HCT116 (cell line): ENCODE data around the gene ERICH6B. TPM values are rescaled to one million over a fixed set of nuclear protein-coding genes. Genes with fewer than 3 reads are reported as not detected.

ENCODE experiments used
- ATAC-seq: fragments of 200-7000 bp; cut with Tn5 transposase; 2 replicates; pipeline ENCODE4 v1.9.1; 2020; ENCODE audit warnings: mild to moderate bottlenecking, moderate library complexity
- BruUV-seq: library from RNA; stranded (reverse); fragments of 400-500 nt; replicated peaks from 2 replicates; lab custom pipeline; 2021; lab: Mats Ljungman, UMichigan
- CTCF ChIA-PET: fragments of 300-600 bp; sonication (Branson Sonifier 250); formaldehyde crosslinking; loops from one replicate; lab custom pipeline; 2021; ENCODE audit warnings: antibody characterized with exemption; lab: Charles Lee
- POLR2A ChIA-PET: fragments of 300-600, 350-600 bp; sonication (Branson Sonifier 250); formaldehyde crosslinking; loops from one replicate; lab custom pipeline; 2021; ENCODE audit warnings: antibody characterized with exemption; lab: Charles Lee
- RAD21 ChIA-PET, 2 experiments: fragments of 300-600 bp; sonication (Branson Sonifier 250); formaldehyde crosslinking; loops; one replicate each; lab custom pipeline; 2023; ENCODE audit warnings: low total read pairs in 2 of 2; ENCODE audit not compliant: uncharacterized antibody in 2 of 2, unreplicated experiment in 2 of 2, low non-redundant PET in 1 of 2; lab: Charles Lee
- DNase-seq: peaks from one replicate; pipeline ENCODE4 v3.0.0-alpha.2; 2010; ENCODE audit warnings: low read depth, low spot score
- H2AFZ ChIP-seq: fragments of 200-600 bp; shearing (Covaris generic), sonication (generic); 2 replicates; pipeline ENCODE4 v1.6.1; 2017; ENCODE audit warnings: low read depth, mixed run types, mixed read lengths, antibody characterized with exemption, low read length; ENCODE audit not compliant: poor library complexity, severe bottlenecking
- H3K27ac ChIP-seq: 2 replicates; pipeline ENCODE4 v1.5.1; 2012; ENCODE audit warnings: low read depth, low read length
- H3K27me3 ChIP-seq: fragments of 200-600 bp; sonication (generic); 2 replicates; pipeline ENCODE4 v1.6.1; 2016; ENCODE audit warnings: mixed run types, low read length, mixed read lengths; ENCODE audit not compliant: insufficient read depth
- H3K36me3 ChIP-seq, 2 experiments: fragments of 200-500 bp in 1 of 2; fragments of 200-600 bp in 1 of 2; sonication (Bioruptor generic) in 1 of 2; sonication (generic) in 1 of 2; 2 replicates each; pipeline versions ENCODE4 v1.5.1 to v1.6.1; 2014 to 2016; ENCODE audit warnings: low read length in 2 of 2, inconsistent platforms in 1 of 2, mixed read lengths in 1 of 2, mixed run types in 1 of 2; ENCODE audit not compliant: insufficient read depth in 2 of 2, control insufficient read depth in 1 of 2
- H3K4me1 ChIP-seq, 2 experiments: fragments of 200-600 bp in 1 of 2; sonication (generic) in 1 of 2; 2 replicates each; pipeline versions ENCODE4 v1.5.1 to v1.6.1; 2012 to 2017; ENCODE audit warnings: low read length in 2 of 2, inconsistent platforms in 1 of 2, mild to moderate bottlenecking in 1 of 2, mixed read lengths in 1 of 2, mixed run types in 1 of 2, moderate library complexity in 1 of 2; ENCODE audit not compliant: insufficient read depth in 2 of 2, control insufficient read depth in 1 of 2
- H3K4me2 ChIP-seq: fragments of 200-600 bp; sonication (generic); 2 replicates; pipeline ENCODE4 v1.6.1; 2017; ENCODE audit warnings: mixed run types, low read length, mixed read lengths
- H3K4me3 ChIP-seq, 2 experiments: fragments of 200-600 bp in 1 of 2; sonication (generic) in 1 of 2; replicated peaks in 1 of 2; 2 replicates each; pipeline ENCODE4 v1.5.1; 2011 to 2016; ENCODE audit warnings: low read length in 2 of 2, control low read depth in 1 of 2, low read depth in 1 of 2, mild to moderate bottlenecking in 1 of 2, mixed read lengths in 1 of 2, mixed run types in 1 of 2
- H3K79me2 ChIP-seq: fragments of 200-600 bp; sonication (generic); 2 replicates; pipeline ENCODE4 v1.6.1; 2017; ENCODE audit warnings: mild to moderate bottlenecking, mixed run types, low read length, moderate library complexity, mixed read lengths; ENCODE audit not compliant: insufficient read depth
- H3K9ac ChIP-seq: fragments of 200-600 bp; sonication (generic); 2 replicates; pipeline ENCODE4 v1.6.1; 2016; ENCODE audit warnings: low read length, mixed read lengths
- H3K9me2 ChIP-seq: fragments of 200-600 bp; sonication (generic), shearing (Covaris generic); 2 replicates; pipeline ENCODE4 v1.6.1; 2017; ENCODE audit warnings: mixed run types, mild to moderate bottlenecking, moderate library complexity; ENCODE audit not compliant: insufficient read depth
- H3K9me3 ChIP-seq, 2 experiments: fragments of 200-500 bp in 1 of 2; fragments of 200-600 bp in 1 of 2; sonication (Bioruptor generic) in 1 of 2; sonication (generic) in 1 of 2; 2 replicates each; pipeline ENCODE4 v1.6.1; 2014 to 2017; ENCODE audit warnings: low read length in 2 of 2, mixed read lengths in 2 of 2, inconsistent platforms in 1 of 2, low read depth in 1 of 2, mild to moderate bottlenecking in 1 of 2, mixed run types in 1 of 2, moderate library complexity in 1 of 2; ENCODE audit not compliant: control insufficient read depth in 1 of 2, insufficient read depth in 1 of 2
- H4K20me1 ChIP-seq: fragments of 200-600 bp; sonication (generic), shearing (Covaris generic); 2 replicates; pipeline ENCODE4 v1.6.1; 2017; ENCODE audit warnings: mixed run types, mild to moderate bottlenecking, moderate library complexity; ENCODE audit not compliant: insufficient read depth
- CTCF ChIP-seq, 3 experiments: fragments of 200-600 bp in 1 of 3; sonication (generic) in 1 of 3; IDR thresholded peaks in 2 of 3; conservative IDR thresholded peaks in 1 of 3; 2 replicates each; pipeline ENCODE4 v1.5.1; 2012 to 2017; ENCODE audit warnings: low read depth in 2 of 3, low read length in 2 of 3, antibody characterized with exemption in 1 of 3, borderline replicate concordance in 1 of 3, control low read depth in 1 of 3, mild to moderate bottlenecking in 1 of 3, mixed read lengths in 1 of 3, mixed run types in 1 of 3, moderate library complexity in 1 of 3; ENCODE audit not compliant: insufficient read depth in 1 of 3
- EGR1 ChIP-seq: IDR thresholded peaks from 2 replicates; pipeline ENCODE4 v1.6.1; 2012; ENCODE audit warnings: low read depth
- ELF1 ChIP-seq: IDR thresholded peaks from 2 replicates; pipeline ENCODE4 v1.6.1; 2012; ENCODE audit warnings: low read depth, borderline replicate concordance
- JUND ChIP-seq: IDR thresholded peaks from 2 replicates; pipeline ENCODE4 v1.6.1; 2012
- POLR2A ChIP-seq: IDR thresholded peaks from 2 replicates; pipeline ENCODE4 v1.7.0; 2011; ENCODE audit warnings: borderline replicate concordance; ENCODE audit not compliant: insufficient read depth, insufficient read length; ENCODE audit errors: extremely low read depth
- POLR2AphosphoS5 ChIP-seq: IDR thresholded peaks from 2 replicates; pipeline ENCODE4 v1.6.1; 2011; ENCODE audit warnings: mild to moderate bottlenecking, low read depth, low read length, moderate library complexity
- SP1 ChIP-seq: IDR thresholded peaks from 2 replicates; pipeline ENCODE4 v1.6.1; 2012; ENCODE audit warnings: low read depth
- YY1 ChIP-seq: IDR thresholded peaks from 2 replicates; pipeline ENCODE4 v1.6.1; 2011; ENCODE audit warnings: low read length, low read depth, moderate library complexity, mild to moderate bottlenecking; ENCODE audit not compliant: insufficient replicate concordance; ENCODE audit errors: extremely low read depth
- intact Hi-C: fragments of 100-400 bp; cut with micrococcal nuclease; formaldehyde crosslinking; loops from 2 replicates; pipeline ENCODE4 v1.10.0; 2022
- total RNA-seq: library from RNA; stranded (reverse); gene quantifications from one replicate; pipeline ENCODE4 v1.2.1, GENCODE V29; 2021; ENCODE audit not compliant: unreplicated experiment

The ERICH6B gene
- total RNA-seq, 1 experiment from 2014 or later: not detected

GRCh38 chr13:45628094-45628493 is 12.6 kb upstream of the ERICH6B start:
- H3K4me2 ChIP-seq: no peak overlapping the region
- no peak for DNase-seq
- H3K27me3 ChIP-seq: peaks cover 80% of the 10 kb centered on the region
- H3K79me2 ChIP-seq: no peaks in the 10 kb centered on the region
- CTCF ChIA-PET: interaction anchor here (1.7 kb wide), 1 partner anchor 101 kb away, joined by 4 read pairs; no protein-coding TSS in a partner anchor
- intact Hi-C loops: loop anchor here (10.0 kb wide), 1 partner anchor 697 kb away; no protein-coding TSS in a partner anchor
- no peaks in the 10 kb centered on the region for H4K20me1 ChIP-seq
- no peaks in the 10 kb centered on the region for H3K9me2 ChIP-seq
- no peaks in the 10 kb centered on the region for H3K4me1 ChIP-seq
- no peaks in the 10 kb centered on the region for H3K9me3 ChIP-seq
- TF ChIP-seq JUND: no peak
- TF ChIP-seq, all 23 proteins: peak for 0
- no peak for ATAC-seq
- BruUV-seq: no TSS peak
- Histone ChIP-seq H3K36me3 (no peaks in the 10 kb centered on the region), H3K4me3 (no peak overlapping the region), H2AFZ (no peak overlapping the region), H3K9ac (no peak overlapping the region), H3K27ac (no peak overlapping the region)
- ChIA-PET RAD21 (no interaction called here), POLR2A (no interaction called here)

GRCh38 chr13:45627656-45628055 is 12.1 kb upstream of the ERICH6B start:
- BruUV-seq: no TSS peak
- no peaks in the 10 kb centered on the region for H3K9me3 ChIP-seq
- ATAC-seq (no peak), DNase-seq (no peak)
- no peaks in the 10 kb centered on the region for H4K20me1 ChIP-seq
- POLR2A ChIA-PET: no interaction called here
- H3K36me3 ChIP-seq: no peaks in the 10 kb centered on the region
- H2AFZ ChIP-seq: no peak overlapping the region
- no peaks in the 10 kb centered on the region for H3K4me1 ChIP-seq
- H3K4me2 ChIP-seq: no peak overlapping the region
- no peak overlapping the region for H3K9ac ChIP-seq
- H3K27me3 ChIP-seq: peaks cover 83% of the 10 kb centered on the region
- TF ChIP-seq POLR2AphosphoS5 (no peak), YY1 (no peak), EGR1 (no peak), POLR2A (no peak), SP1 (no peak), CTCF (IDR thresholded peaks at IDR 0.05 in 2 of 3, conservative IDR thresholded peaks at IDR 0.05 in 1 of 3; ENCODE audit: borderline replicate concordance in 1 of 3, insufficient read depth in 1 of 3, low read depth in 2 of 3, low read length in 2 of 3) (no peak), ELF1 (no peak)
- CTCF ChIA-PET: interaction anchor here (1.7 kb wide), 1 partner anchor 101 kb away, joined by 4 read pairs; no protein-coding TSS in a partner anchor
- H3K27ac ChIP-seq: no peak overlapping the region
- no peaks in the 10 kb centered on the region for H3K9me2 ChIP-seq
- no peak overlapping the region for H3K4me3 ChIP-seq
- intact Hi-C loops: loop anchor here (10.0 kb wide), 1 partner anchor 697 kb away; no protein-coding TSS in a partner anchor
- RAD21 ChIA-PET: no interaction called here
- H3K79me2 ChIP-seq: no peaks in the 10 kb centered on the region
